ENCODE data around the gene TXNDC15. TPM values are rescaled to one million over a fixed set of nuclear protein-coding genes. Genes with fewer than 3 reads are reported as not detected.

The TXNDC15 gene
- total RNA-seq, 1 donor from 2014 or later = 112 TPM

DNA sequence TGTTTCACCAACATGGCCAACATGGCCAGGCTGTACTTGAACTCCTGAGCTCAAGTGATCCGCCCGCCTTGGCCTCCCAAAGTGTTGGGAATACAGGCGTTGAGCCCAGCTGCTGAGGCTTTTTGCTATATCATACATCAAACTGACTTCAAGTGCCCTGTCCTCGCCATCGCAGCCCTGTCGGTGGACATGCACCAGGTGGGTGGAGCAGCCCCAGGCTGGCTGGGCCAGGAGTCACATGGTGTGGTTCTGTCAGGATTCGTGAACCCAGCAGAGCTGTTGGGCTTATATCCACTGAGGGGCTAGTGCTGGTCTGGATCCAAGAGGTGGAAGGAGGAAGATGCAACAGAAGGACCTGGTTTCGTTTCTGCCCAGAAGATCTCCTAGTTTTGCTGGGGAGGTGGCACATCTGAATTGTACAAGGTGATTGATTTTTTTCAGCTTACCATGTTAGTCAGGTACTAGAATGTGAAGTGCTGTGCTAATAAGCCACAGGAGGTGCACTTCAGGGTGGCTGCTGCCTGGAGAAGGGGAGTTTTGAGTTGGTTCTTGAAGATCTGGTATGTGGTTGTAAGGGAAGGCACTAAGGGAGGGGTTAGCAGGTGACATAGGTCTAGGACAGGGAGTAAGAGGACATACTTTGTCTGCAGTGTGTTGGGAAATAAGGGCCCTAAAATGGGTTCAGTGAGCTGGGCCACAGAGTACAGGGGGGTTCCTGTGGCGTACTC is 46.8 kb downstream of the TXNDC15 start:
- DNase-seq = no peak

DNA sequence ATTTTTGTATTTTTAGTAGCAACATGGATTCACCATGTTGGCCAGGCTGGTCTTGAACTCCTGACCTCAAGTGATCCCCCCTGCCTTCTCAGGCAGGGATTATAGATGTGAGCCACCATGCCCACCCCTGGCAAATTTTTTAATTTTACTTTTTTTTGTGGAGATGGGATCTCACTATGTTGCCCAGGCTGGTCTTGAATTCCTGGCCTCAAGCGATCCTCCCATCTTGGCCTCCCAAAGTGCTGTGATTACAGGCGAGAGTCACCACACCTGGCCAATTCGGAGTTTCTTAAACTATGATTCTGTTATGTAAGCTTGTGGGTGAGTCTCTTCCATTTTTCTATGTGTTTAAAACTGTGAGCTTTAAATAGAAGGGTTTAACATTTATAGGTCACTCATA is 58.3 kb downstream of the TXNDC15 start:
- no peak for DNase-seq

DNA sequence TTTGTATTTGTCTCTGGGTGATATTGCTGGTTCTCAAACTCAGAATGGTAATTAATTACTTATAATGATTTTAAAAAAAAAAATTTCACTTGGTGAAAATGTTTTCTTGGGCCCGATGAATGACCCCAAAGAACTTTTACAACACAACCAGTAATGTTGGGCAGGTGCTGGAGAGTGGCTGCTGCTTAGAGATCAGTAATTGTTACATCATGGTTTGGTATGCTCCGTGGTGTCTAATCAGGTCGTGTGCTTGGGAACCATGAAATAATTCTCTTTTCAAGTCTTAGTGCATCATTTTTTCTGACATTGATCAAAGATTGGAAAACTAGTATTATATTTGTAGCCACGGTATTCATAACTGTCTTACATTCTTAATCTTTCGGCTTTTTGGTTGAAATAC is 60.0 kb downstream of the TXNDC15 start:
- no peak for DNase-seq

DNA sequence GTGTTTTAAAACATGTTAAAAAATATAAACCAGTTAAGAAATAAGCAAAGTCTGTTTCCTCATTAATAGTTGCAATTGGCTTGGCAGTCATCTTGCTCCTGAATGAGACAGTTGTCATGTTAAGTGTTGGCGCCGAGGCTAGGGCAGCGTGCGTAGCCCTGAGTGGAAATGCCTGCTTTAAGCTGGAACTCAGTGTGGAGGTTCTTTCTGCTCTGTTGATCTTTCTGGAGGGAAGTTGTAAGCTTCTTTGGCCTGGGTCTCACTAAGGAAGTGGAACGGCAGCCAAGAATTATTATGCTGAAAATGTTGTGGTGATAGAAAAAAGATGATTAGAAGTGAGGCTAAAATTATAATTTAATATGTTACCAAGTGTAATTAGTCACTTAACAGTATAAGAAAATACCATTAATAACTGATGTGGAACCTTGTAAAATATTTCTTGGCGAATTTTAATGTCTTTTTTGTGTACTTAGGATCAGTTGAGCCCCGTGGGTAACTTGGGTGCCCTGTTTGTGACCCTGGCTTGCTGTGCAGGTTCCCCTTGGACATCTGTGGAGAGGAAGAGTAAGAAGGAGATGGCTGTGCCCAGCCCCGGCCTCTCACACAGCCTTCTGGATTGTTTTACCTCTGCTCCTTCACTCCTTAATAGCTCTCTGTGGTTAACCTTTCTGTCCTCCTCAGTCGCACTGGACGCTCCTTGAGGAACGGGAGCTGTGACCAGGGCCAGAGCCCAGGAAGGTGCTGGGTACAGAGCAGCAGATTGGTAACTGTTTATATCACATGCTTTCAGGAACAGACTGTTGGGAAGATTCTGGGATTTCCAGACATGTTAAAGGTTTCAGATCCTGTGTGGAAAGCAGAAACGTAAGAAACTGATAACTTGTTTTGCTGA is 61.8 kb downstream of the TXNDC15 start:
- DNase-seq = no peak

DNA sequence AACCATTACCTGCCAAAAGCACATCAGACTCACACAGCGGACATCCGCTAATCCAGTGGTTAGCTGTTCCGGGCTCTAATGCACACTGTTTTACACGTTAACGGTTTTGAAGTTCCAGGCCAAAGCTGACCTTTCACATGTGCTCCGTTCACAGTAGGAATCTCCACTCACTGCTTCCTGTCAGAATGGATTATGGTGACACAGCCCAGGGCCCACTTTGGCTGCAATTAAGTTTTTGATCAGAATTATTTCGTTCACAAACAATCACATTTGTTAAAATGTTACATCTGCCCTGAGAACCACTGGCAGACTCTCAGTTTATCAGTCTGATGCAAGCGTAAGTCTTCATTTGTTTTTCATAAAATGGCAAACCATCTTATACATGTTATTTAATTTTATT is 63.4 kb downstream of the TXNDC15 start:
- DNase-seq = no peak

DNA sequence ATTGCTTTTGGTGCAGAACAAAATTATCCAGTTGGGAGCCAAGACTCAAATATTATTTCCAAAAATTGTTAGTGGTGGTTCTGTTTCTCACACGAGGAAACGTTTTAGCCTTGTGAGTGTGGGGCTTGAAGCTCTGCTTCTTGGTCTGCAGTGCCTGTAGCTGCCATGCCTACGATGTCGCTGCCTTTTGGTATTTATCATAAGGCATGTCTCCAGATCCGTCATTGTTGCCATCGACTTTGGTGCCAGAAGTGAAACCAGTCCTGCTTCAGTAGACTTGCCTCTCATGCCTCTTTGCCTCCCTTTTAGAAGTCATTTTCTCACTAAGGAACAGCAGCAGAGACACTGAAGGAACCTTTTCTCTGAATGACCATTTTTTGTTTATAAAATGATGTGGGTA is 63.9 kb downstream of the TXNDC15 start:
- DNase-seq = no peak

DNA sequence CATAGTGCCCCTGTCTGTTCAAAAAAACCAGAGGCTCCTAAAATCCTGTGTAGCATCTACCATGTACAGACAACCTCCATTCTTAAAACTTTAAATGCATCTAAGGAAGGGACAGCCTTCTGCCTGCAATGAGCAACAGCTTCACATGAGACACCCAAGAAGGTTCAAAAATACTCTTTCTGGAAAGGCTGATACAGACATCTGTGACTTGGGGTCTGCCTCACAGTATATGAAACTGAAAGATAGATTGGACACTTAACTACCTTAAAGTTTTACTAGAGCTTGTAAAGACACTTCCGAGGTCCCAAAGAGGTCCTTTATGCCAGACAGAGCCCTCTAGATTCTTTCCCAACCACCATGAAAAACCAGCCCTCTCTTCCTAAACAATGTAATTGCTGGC is 65.3 kb downstream of the TXNDC15 start:
- no peak for DNase-seq

DNA sequence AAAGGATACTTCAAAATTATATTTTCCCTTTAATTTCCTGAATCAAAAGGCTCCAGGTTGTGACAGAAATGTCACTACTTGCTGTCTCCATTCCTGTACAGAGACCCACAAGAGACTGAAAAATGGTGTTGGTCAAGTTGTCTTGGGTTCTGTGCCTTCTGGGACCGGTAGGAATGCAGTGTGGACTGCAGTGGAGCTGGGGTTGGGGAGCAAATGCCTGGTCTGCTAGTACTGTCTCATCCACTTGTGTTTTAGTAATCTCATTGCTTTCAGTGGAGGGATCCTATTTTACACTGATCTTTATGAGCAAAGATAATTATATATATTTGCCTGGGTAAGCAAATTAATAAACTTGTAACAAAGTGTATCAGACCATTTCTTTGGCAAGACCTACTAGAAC is 69.4 kb downstream of the TXNDC15 start:
- DNase-seq = no peak

DNA sequence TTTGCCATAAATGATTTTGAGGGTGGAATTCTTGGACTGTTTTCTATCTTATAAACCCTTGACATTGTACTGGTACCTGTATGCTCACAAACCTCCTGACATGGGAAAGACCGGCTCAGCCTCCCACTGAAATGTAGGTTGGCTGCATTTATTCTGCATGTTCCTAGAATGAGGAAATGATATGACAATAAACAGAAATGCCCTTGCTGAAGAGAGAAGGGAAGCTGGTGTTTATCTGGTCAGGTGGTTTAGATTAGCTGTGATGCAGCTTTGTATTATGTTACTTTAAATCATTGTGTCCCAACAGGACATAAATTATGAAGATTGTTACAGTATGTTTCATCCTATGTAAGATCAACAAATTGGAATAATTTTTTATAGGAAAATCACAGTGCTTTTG is 70.5 kb downstream of the TXNDC15 start:
- no peak for DNase-seq

DNA sequence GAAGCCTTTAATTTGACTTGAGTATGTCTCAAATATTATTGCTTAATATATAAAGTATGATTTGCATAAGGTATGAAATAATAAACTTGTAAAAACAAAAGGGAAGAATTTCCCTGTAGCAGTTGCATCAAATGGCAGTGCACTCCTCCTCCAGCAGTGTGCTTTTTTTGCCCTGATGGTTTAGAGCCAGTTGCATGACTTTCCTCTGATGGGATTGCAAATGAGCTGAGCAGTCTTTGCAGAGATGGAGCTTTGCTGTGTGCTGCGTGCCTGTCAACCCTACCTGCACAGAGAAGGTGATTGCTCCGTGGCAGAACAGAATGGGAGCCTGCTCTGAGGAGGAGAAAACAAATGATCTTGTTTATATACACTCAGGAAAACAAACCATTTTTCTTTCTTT is 70.9 kb downstream of the TXNDC15 start:
- DNase-seq = no peak

DNA sequence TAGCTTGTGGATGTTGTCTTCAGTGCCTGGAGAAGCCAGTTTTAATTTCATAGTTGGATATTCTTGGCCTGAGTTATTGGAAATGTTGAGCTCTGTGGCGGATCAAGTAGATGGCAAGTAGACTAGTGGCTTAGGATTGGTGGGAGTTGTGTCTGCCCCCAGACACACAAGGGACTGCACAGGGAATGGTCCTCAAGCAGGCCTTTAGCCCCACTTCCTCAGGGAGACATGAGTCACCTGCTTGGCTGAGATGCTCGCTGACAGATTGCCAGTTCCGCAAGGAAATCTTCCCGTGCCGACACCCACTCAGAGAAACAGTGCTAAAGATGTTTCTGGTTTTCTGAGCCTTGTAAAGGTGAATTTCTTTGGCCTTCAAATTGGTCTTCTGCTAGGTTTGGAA is 74.7 kb downstream of the TXNDC15 start:
- DNase-seq = no peak

DNA sequence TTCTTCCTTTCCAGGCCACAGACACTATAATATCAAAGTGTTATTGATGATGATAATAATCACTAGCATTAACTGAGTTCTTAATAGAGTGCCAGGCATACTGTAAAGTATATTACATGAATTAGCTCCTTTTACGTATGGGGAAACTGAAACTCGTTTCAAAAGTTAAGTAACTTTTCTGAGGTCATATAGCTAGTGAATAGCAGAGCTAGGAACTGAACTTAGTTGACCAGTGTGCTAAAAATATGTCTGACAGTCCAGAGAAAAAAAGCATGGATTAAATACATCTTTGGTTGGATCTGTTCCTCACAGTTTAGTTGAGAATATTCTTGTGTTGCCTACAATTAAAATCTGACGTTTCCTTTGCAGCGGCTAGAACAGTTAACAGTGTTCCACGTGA is 75.1 kb downstream of the TXNDC15 start:
- DNase-seq = no peak

Small RNA genes lying within 50 kb of the gene (small RNA-seq; reads per million reads assigned to genes)
- gene MIR4461 = not detected
- not detected for gene MTND3P25
- not detected for gene MTND4LP30

Other genes starting within 250 kb of the TXNDC15 start
- gene SAR1B, start 241.5 kb upstream of the TXNDC15 start, total RNA-seq = 34.9 TPM
- gene SEC24A, start 225.6 kb upstream of the TXNDC15 start, total RNA-seq = 22.9 TPM
- gene CAMLG, start 135.8 kb upstream of the TXNDC15 start, total RNA-seq = 85.9 TPM
- gene DDX46, start 115.6 kb upstream of the TXNDC15 start, total RNA-seq = 38.5 TPM
- gene C5orf24, start 28.4 kb upstream of the TXNDC15 start, total RNA-seq = 105 TPM
- 7.0 TPM for gene PCBD2, start 30.8 kb downstream of the TXNDC15 start, total RNA-seq
- gene CATSPER3, start 93.5 kb downstream of the TXNDC15 start, total RNA-seq = 1.2 TPM
- not detected for gene PITX1, start 159.9 kb downstream of the TXNDC15 start, total RNA-seq

All from occipital lobe (tissue), 3 donors.